ENCODE measurements around the gene CCDC188. TPM values are rescaled to one million over a fixed set of nuclear protein-coding genes. Genes with fewer than 3 reads are reported as not detected.

Gene CCDC188
- total and polyA plus RNA-seq, 2 of the 13 experiments (the other 11 are each of a cell fraction or from before 2014, with no cell fraction given): not detected

- TF ChIP-seq SNAPC4 (CRISPR knock-in tag; IDR thresholded peaks at IDR 0.05) (no peak), FOXO4 (CRISPR knock-in tag; conservative IDR thresholded peaks at IDR 0.05) (no peak), ZNF44 (CRISPR knock-in tag; IDR thresholded peaks at IDR 0.05) (no peak), SIX4 (CRISPR knock-in tag; IDR thresholded peaks at IDR 0.05) (no peak), PPARG (CRISPR knock-in tag; conservative IDR thresholded peaks at IDR 0.05) (no peak), HIC2 (CRISPR knock-in tag; IDR thresholded peaks at IDR 0.05; ENCODE audit: low read depth) (peak; percentile 86), ZSCAN21 (CRISPR knock-in tag; IDR thresholded peaks at IDR 0.05; ENCODE audit: borderline replicate concordance) (no peak), ATF3 (CRISPR knock-in tag; IDR thresholded peaks at IDR 0.05) (no peak), BRF2 (CRISPR knock-in tag; IDR thresholded peaks at IDR 0.05) (no peak), SETDB1 (CRISPR knock-in tag; IDR thresholded peaks at IDR 0.05; ENCODE audit: borderline replicate concordance) (no peak), SUZ12 (IDR thresholded peaks at IDR 0.05; ENCODE audit: low read depth, low read length) (no peak), GABPB1 (CRISPR knock-in tag; IDR thresholded peaks at IDR 0.05) (no peak; the same call in 1 of the 2 replicates), AGO2 (optimal IDR thresholded peaks at IDR 0.05; ENCODE audit: low read depth, low read length) (peak; percentile 92), ZNF616 (CRISPR knock-in tag; IDR thresholded peaks at IDR 0.05; ENCODE audit: low read depth) (no peak), RFX1 (IDR thresholded peaks at IDR 0.05) (no peak), HDAC1 (CRISPR knock-in tag; IDR thresholded peaks at IDR 0.05) (peak; percentile 68; the same call in 1 of the 2 replicates), DDIT3 (CRISPR knock-in tag; IDR thresholded peaks at IDR 0.05) (no peak), MAF1 (CRISPR knock-in tag; IDR thresholded peaks at IDR 0.05; ENCODE audit: borderline replicate concordance) (no peak), MIER3 (CRISPR knock-in tag; IDR thresholded peaks at IDR 0.05; ENCODE audit: borderline replicate concordance) (peak; percentile 27; the same call in 1 of the 2 replicates)
These were observed 21.7 kb downstream of the CCDC188 start (continued) for GRCh38 chr22:20128902-20129746.
